C4-2B (cell line): ENCODE data around the gene ATP5ME.

Source experiments
- H3K27ac ChIP-seq: fragments of 450-650 bp; 2 replicates; pipeline ENCODE4 v1.5.1; 2017
- CTCF ChIP-seq: fragments of 450-650 bp; conservative IDR thresholded peaks from 2 replicates; pipeline ENCODE4 v1.5.1; 2017; ENCODE audit warnings: mild to moderate bottlenecking
- ZFX ChIP-seq: fragments of 450-650 bp; IDR thresholded peaks from 2 replicates; pipeline ENCODE4 v1.6.1; 2017

The ATP5ME gene

GRCh38 chr4:626201-627091, 47.6 kb downstream of the ATP5ME start:
- H3K27ac ChIP-seq: no peak overlapping the region
- TF ChIP-seq CTCF (no peak), ZFX (no peak)

GRCh38 chr4:625631-626161, 48.4 kb downstream of the ATP5ME start:
- TF ChIP-seq CTCF: no peak
- TF ChIP-seq ZFX: no peak
- H3K27ac ChIP-seq: no peak overlapping the region

- TF ChIP-seq CTCF: no peak
- TF ChIP-seq ZFX: no peak
- no peak within 1 kb of the TSS for H3K27ac ChIP-seq
These were observed 49.1 kb downstream of the ATP5ME start, which contains the start of gene PDE6B for GRCh38 chr4:624705-625590. TSS of gene PDE6B (plus strand) at chr4:625573. CDS start at chr4:625627, 54 bp downstream.

- TF ChIP-seq CTCF (no peak), ZFX (no peak)
- H3K27ac ChIP-seq: no peak overlapping the region
These were observed 50.0 kb downstream of the ATP5ME start for GRCh38 chr4:623914-624566.

- no peak overlapping the region for H3K27ac ChIP-seq
- TF ChIP-seq CTCF: no peak
These were observed 50.8 kb downstream of the ATP5ME start for GRCh38 chr4:622996-623913.
